ENCODE results near the gene ARHGEF19. TPM values are rescaled to one million over a fixed set of nuclear protein-coding genes. Genes with fewer than 3 reads are reported as not detected.
A peak's percentile ranks its signal among the peaks of the same experiment; 100 is the strongest.

Gene ARHGEF19
- total and polyA plus RNA-seq, 9 of the 15 experiments (the other 6 are each of a cell fraction or from before 2014, with no cell fraction given): 0.73 to 21.0 (median 5.2) TPM

DNA sequence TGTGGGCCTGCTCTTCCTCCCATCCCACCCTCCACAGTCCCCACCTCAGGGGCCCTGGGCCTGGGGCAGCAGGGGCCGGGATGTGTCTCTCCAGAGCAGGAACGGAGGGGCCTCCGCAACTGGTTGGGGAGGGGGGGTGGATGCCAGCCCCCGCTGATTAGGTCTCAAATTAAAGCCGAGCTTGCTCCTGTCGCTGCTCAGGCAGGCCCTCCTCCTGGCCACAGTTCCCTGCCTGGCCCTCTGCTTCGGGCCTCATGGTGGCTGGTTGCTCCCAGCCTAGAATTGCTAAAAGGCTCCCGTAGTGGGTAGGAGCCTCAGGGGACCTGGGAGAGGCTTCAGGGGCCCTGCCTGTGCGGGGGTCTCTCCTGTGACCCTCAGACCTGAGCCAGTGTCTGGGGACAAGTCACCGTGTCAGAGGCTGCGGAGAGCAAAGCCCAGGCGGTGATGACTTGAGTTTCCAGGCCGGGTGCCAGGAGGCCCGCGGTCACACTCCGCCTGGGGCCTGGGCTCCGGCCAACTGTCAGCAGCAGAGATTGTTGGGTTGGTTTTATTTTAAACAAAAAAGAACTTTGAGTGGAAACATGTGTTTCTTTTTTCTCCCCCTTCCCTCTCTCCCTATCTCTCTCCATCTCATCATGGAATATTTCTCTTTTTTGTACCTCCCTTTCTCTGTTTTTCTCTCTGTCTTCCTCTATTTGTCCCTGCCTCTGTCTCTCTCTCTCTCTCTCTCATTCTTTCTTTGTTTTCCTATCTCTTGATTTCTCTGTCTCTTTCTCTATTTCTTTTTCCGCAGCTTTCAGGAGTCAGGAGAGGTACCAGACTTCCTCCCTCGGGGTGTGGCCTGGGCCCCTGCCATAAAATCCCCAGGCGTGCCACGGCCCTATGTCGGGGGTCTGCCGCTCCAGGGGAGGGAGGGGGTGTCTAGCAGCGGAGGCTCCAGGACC is 36.6 kb downstream of the ARHGEF19 start (continued):
- TF ChIP-seq, protein P1, sequence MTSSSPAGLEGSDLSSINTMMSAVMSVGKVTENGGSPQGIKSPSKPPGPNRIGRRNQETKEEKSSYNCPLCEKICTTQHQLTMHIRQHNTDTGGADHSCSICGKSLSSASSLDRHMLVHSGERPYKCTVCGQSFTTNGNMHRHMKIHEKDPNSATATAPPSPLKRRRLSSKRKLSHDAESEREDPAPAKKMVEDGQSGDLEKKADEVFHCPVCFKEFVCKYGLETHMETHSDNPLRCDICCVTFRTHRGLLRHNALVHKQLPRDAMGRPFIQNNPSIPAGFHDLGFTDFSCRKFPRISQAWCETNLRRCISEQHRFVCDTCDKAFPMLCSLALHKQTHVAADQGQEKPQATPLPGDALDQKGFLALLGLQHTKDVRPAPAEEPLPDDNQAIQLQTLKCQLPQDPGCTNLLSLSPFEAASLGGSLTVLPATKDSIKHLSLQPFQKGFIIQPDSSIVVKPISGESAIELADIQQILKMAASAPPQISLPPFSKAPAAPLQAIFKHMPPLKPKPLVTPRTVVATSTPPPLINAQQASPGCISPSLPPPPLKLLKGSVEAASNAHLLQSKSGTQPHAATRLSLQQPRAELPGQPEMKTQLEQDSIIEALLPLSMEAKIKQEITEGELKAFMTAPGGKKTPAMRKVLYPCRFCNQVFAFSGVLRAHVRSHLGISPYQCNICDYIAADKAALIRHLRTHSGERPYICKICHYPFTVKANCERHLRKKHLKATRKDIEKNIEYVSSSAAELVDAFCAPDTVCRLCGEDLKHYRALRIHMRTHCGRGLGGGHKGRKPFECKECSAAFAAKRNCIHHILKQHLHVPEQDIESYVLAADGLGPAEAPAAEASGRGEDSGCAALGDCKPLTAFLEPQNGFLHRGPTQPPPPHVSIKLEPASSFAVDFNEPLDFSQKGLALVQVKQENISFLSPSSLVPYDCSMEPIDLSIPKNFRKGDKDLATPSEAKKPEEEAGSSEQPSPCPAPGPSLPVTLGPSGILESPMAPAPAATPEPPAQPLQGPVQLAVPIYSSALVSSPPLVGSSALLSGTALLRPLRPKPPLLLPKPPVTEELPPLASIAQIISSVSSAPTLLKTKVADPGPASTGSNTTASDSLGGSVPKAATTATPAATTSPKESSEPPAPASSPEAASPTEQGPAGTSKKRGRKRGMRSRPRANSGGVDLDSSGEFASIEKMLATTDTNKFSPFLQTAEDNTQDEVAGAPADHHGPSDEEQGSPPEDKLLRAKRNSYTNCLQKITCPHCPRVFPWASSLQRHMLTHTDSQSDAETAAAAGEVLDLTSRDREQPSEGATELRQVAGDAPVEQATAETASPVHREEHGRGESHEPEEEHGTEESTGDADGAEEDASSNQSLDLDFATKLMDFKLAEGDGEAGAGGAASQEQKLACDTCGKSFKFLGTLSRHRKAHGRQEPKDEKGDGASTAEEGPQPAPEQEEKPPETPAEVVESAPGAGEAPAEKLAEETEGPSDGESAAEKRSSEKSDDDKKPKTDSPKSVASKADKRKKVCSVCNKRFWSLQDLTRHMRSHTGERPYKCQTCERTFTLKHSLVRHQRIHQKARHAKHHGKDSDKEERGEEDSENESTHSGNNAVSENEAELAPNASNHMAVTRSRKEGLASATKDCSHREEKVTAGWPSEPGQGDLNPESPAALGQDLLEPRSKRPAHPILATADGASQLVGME (CRISPR knock-in tag; IDR thresholded peaks at IDR 0.05): no peak
- TF ChIP-seq ZNF224 (CRISPR knock-in tag; IDR thresholded peaks at IDR 0.05): no peak
- TF ChIP-seq YY1 (IDR thresholded peaks at IDR 0.05; ENCODE audit: borderline replicate concordance in 1 of 3, control insufficient read depth in 1 of 3, extremely low read depth in 1 of 3, insufficient read depth in 3 of 3, insufficient read length in 1 of 3, insufficient replicate concordance in 2 of 3, low read depth in 1 of 3, low read length in 2 of 3): no peak
- TF ChIP-seq ZFP30 (CRISPR knock-in tag; IDR thresholded peaks at IDR 0.05; ENCODE audit: borderline replicate concordance): no peak
- TF ChIP-seq ARID1B (IDR thresholded peaks at IDR 0.05): peak; percentile 52
- TF ChIP-seq DDX20 (tag; IDR thresholded peaks at IDR 0.05; ENCODE audit: low read depth): no peak
- TF ChIP-seq MTA1 (IDR thresholded peaks at IDR 0.05; ENCODE audit: borderline replicate concordance): peak; percentile 76; the same call in 1 of the 2 replicates
- TF ChIP-seq SMARCA4 (IDR thresholded peaks at IDR 0.05): 0 out of 2 replicates have a peak, but pooled peaks have one; percentile 35
- no peak for TF ChIP-seq SMARCA5 (IDR thresholded peaks at IDR 0.05)

Data from K562 (cell line).